NCI-H2171 (cell line): ENCODE measurements around the gene C2orf72.

Source experiments
- DNase-seq: peaks from one replicate; lab custom pipeline; 2025; lab: John Stamatoyannopoulos, UW

The C2orf72 gene

GRCh38 chr2:231069379-231070054, 32.2 kb downstream of the C2orf72 start:
- no peak for DNase-seq

- DNase-seq: no peak
Observed at GRCh38 chr2:231084565-231084964, 47.2 kb downstream of the C2orf72 start.

- DNase-seq: no peak
Observed at GRCh38 chr2:231088754-231089153, 51.4 kb downstream of the C2orf72 start.

- DNase-seq: no peak
Observed at GRCh38 chr2:231093933-231094332, 56.6 kb downstream of the C2orf72 start.

- DNase-seq: no peak
Observed at GRCh38 chr2:231094736-231095346, 57.5 kb downstream of the C2orf72 start.
